ENCODE data around the gene EVPL. TPM values are rescaled to one million over a fixed set of nuclear protein-coding genes. Genes with fewer than 3 reads are reported as not detected.
"Not testable (repeated sequence)": the region's sequence is repeated elsewhere in the genome, so short reads cannot be mapped to it uniquely, and the experiment has no call there.

The EVPL gene
- total RNA-seq, 2 experiments from 2014 or later = 0.04 to 0.16 TPM

DNA sequence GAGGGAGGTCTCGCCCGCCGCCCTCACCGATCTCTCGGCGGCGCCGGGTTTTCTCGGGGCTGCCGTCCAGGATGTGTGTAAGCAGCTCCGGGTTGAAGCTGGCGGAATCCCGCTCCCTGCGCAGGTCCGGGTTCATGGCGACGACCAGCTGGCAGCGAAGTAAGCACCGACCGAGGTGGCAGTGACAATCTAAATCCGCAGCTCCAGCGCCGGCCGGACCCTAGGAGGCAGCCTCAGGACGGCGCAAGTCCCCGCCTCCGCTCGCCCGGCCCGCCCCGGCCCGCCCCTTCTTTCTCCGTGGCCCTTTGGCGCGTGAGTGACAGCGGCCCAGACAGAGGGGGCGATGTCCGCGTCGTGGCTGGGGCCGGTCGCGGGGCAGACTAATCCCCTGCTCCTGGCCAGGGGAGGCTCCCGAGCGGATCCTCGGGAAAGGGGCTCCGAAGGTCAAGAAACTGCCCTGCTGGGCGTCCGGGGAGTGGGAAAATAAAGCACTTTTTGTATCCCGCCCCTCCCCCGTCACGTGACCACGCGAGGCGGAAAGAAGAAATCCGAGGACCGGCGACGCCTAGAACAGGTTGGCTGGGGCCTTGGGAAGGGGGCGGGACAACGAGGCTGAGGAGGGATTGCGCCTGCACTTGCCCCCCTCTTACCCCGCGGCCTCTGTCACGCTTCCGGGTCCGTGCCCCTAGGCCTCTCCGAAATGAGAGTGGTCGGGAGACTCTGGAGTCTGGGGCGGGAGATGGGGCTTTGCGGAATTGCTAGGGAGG, 48.0 kb downstream of the EVPL start, which contains the start of the genes ACOX1 and TEN1:
Gene ACOX1, minus strand, starts transcription at position 229 of the 767 bp plus-strand sequence. Its CDS starts 93 bp downstream, at position 136.
Gene TEN1, plus strand, starts transcription at position 303 of the 767 bp plus-strand sequence. CDS start 6,953 bp downstream, outside the sequence.
- Mint-ChIP-seq H3K9me3 (ENCODE audit: low read depth) (no peaks in the 10 kb centered on the region), H3K27me3 (no peaks in the 10 kb centered on the region), H3K27ac (peak within 1 kb of the TSS; percentile 94), H3K36me3 (ENCODE audit: low read depth) (peaks cover 9% of the 10 kb centered on the region), H3K4me1 (peaks cover 30% of the 10 kb centered on the region), H3K4me3 (peak within 1 kb of the TSS; percentile 89)
- POLR2A ChIA-PET = interaction anchor here (0.6 to 1.1 kb wide), 2 partner anchors 101 to 187 kb away, joined by 3 read pairs; partner anchors contain the start of gene TRIM47
- ATAC-seq = peak; percentile 96
- DNase-seq = peak; percentile 98
- CTCF ChIA-PET = interaction anchor here (0.7 to 1.0 kb wide), 2 partner anchors 18 to 21 kb away, joined by 3 to 4 read pairs; partner anchors contain the start of gene CDK3
- intact Hi-C loops (cut with DNase I, micrococcal nuclease) = loop anchor here (1.0 to 5.0 kb wide), 17 partner anchors 26 to 758 kb away; partner anchors contain the start of genes FBF1 (in 2 of the 2), EXOC7 (in 1 of the 2), MFSD11 (in 1 of the 2) and RECQL5 (in 1 of the 2)

DNA sequence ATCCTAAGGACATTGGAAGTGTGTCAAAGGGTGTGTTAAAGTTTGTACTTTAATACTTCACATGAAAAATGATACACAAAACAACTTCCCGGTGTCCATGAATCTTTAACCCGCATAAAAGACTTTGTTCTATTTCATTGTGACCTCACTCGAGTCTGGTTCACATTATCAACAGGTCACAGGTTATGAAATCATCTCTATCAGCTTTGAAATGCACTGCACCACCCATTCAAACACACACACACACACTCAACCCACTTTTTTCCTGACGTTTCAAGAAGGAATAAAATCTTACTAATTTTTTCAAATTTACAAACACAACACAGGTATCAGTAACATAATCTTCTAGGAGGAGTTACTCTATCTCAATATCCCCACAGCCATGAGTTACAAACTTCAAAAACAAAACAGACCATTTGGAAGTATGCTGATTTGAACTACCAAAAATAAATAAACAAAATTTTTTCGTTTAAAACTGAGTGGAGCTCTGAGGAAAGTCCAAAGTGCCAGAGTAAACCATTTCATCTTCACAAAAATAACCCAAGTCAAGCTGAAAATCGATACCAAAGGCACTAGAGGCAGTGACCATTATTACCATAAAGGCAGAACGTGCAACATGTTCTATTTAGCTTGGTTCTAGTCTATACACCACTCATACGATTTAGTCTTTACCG, 50.8 kb downstream of the EVPL start:
- peak overlapping the region; percentile 10 for H3K27ac Mint-ChIP-seq

DNA sequence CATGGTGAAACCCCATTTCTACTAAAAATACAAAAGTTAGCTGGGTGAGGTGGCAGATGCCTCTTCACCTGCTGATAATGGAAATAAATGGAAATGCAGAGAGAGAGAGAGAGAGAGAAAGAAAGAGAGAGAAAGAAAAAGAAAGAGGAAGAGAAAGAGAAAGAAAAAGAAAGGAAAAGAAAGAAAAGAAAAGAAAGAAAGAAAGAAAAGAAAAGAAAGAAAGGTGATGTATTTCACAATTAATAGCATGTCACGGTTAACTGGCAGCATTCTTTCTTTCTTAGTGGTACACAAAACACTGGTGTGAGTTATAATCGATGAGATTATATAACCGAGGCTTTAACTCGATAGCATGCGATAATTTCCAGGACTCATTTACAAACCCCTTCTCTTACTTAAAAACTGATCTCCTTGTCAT, 51.3 kb downstream of the EVPL start:
- no peak for ATAC-seq
- no peak overlapping the region for H3K27ac Mint-ChIP-seq
- intact Hi-C loops (cut with DNase I, micrococcal nuclease) = loop anchor here in 1 of 2 experiments (5.0 kb wide), 1 partner anchor 762 kb away; the partner anchor contains the start of genes MFSD11 and SRSF2
- H3K4me1 Mint-ChIP-seq = peaks cover 28% of the 10 kb centered on the region
- ChIA-PET POLR2A (interaction anchor here (0.5 kb wide), 1 partner anchor 90 kb away, joined by 3 read pairs; no protein-coding TSS in a partner anchor), CTCF (no interaction called here)
- no peaks in the 10 kb centered on the region for H3K27me3 Mint-ChIP-seq
- no peaks in the 10 kb centered on the region for H3K9me3 Mint-ChIP-seq (ENCODE audit: low read depth)
- DNase-seq = no peak
- H3K36me3 Mint-ChIP-seq (ENCODE audit: low read depth) = peaks cover 14% of the 10 kb centered on the region
- H3K4me3 Mint-ChIP-seq = no peak overlapping the region

More for the DNA sequence above, 50.8 kb downstream of the EVPL start:
- Mint-ChIP-seq H3K9me3 (ENCODE audit: low read depth) (no peaks in the 10 kb centered on the region), H3K4me3 (peak overlapping the region; percentile 21), H3K4me1 (peaks cover 29% of the 10 kb centered on the region), H3K36me3 (ENCODE audit: low read depth) (peaks cover 12% of the 10 kb centered on the region), H3K27me3 (no peaks in the 10 kb centered on the region)
- CTCF ChIA-PET = interaction anchor here (0.6 kb wide), 1 partner anchor 222 kb away, joined by 4 read pairs; no protein-coding TSS in a partner anchor
- no peak for DNase-seq
- no peak for ATAC-seq
- intact Hi-C loops (cut with DNase I, micrococcal nuclease) = loop anchor here in 1 of 2 experiments (5.0 kb wide), 1 partner anchor 761 kb away; the partner anchor contains the start of genes MFSD11 and SRSF2
- POLR2A ChIA-PET = interaction anchor here (0.5 kb wide), 1 partner anchor 89 kb away, joined by 3 read pairs; no protein-coding TSS in a partner anchor

DNA sequence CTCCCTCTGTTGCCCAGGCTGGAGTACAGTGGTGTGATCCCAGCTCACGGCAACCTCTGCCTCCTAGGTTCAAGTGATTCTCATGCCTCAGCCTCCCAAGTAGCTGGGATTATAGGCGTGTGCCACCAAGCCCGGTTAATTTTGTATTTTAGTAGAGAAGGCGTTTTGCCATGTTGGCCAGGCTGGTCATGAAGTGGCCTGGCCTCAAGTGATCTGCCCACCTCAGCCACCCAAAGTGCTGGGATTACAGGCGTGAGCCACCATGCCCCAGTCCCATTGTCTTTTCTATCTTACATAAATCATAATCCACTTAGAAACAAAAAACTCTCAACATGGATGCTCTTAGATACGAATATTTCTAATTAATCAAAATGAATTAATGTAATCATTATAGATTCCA, 51.9 kb downstream of the EVPL start:
- POLR2A ChIA-PET, H3K4me3 Mint-ChIP-seq: not testable (repeated sequence)

DNA sequence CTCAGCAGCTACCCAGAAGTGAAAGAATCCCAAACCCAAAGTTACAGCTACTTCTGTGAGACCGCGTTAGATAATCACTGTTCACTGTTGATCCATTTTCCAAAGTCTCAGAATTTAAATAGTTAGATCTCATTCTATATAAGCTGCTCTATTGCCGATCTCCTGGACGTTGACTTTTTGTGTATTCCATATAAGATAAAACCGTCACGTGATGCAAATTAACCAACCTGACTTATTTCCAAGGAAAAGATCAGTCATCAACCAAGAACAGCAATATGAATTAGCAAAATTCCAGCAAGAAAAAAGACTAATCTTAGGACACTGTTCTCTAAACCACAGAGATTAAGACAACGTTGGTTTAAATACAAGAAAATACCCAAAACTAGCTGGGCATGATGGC, 56.5 kb downstream of the EVPL start:
- no peak for DNase-seq
- peaks cover 5% of the 10 kb centered on the region for H3K4me1 Mint-ChIP-seq
- no peak overlapping the region for H3K4me3 Mint-ChIP-seq
- intact Hi-C loops (cut with DNase I, micrococcal nuclease) = no loop called here
- POLR2A ChIA-PET = no interaction called here
- peaks cover 10% of the 10 kb centered on the region for H3K36me3 Mint-ChIP-seq (ENCODE audit: low read depth)
- CTCF ChIA-PET = interaction anchor here (0.6 to 1.0 kb wide), 2 partner anchors 8 to 338 kb away, joined by 3 read pairs; partner anchors contain the start of gene SMIM5
- no peaks in the 10 kb centered on the region for H3K27me3 Mint-ChIP-seq
- no peak overlapping the region for H3K27ac Mint-ChIP-seq
- ATAC-seq = no peak
- no peaks in the 10 kb centered on the region for H3K9me3 Mint-ChIP-seq (ENCODE audit: low read depth)

More for the DNA sequence above, 51.9 kb downstream of the EVPL start:
- H3K9me3 Mint-ChIP-seq (ENCODE audit: low read depth); ATAC-seq; H3K27ac Mint-ChIP-seq; DNase-seq; CTCF ChIA-PET; H3K27me3 Mint-ChIP-seq: not testable (repeated sequence)
- Mint-ChIP-seq H3K4me1 (peaks cover 22% of the 10 kb centered on the region), H3K36me3 (ENCODE audit: low read depth) (peaks cover 14% of the 10 kb centered on the region)
- intact Hi-C loops (cut with DNase I, micrococcal nuclease) = loop anchor here in 1 of 2 experiments (5.0 kb wide), 1 partner anchor 762 kb away; the partner anchor contains the start of genes MFSD11 and SRSF2

DNA sequence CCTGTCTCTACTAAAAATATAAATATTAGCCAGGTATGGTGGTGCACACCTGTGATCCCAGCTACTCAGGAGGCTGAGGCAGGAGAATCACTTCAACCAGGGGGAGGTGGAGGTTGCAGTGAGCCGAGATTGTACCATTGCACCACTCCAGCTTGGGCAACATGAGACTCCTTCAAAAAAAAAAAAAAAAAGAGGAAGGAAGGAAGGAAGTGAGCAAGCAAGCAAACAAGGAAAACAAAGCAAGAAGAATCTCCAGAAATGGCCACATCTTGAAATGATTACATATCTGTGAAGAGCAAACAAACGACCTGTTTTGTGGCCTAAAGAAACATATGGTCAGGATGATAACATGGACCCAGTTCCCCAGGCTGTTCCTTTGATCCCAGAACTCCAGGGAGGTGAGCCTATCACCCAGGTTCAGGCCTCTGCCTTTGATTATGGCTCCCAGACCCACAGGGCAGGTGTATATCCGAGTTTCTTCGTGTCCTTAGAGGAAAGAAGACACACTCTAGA, 57.0 kb downstream of the EVPL start:
- no peak for ATAC-seq
- Mint-ChIP-seq H3K4me1 (peaks cover 4% of the 10 kb centered on the region), H3K9me3 (ENCODE audit: low read depth) (no peaks in the 10 kb centered on the region), H3K4me3 (no peak overlapping the region), H3K36me3 (ENCODE audit: low read depth) (peaks cover 9% of the 10 kb centered on the region), H3K27me3 (no peaks in the 10 kb centered on the region), H3K27ac (no peak overlapping the region)
- CTCF ChIA-PET = interaction anchor here (0.6 to 1.0 kb wide), 3 partner anchors 8 to 428 kb away, joined by 3 read pairs; partner anchors contain the start of gene SMIM5
- DNase-seq = no peak
- POLR2A ChIA-PET = no interaction called here
- intact Hi-C loops (cut with DNase I, micrococcal nuclease) = no loop called here

DNA sequence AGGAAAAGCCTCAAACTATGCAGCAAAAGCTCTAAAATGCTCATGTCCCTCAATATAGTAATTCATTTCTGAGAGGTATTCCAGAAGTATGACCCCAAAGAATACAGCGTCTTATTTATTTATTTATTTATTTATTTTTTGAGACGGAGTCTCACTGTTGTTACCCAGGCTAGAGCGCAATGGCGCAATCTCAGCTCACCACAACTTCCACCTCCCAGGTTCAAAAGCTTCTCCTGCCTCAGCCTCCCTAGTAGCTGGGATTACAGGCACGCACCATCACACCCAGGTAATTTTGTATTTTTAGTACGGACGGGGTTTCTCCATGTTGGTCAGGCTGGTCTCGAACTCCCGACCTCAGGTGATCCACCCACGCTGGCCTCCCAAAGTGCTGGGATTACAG, 58.1 kb downstream of the EVPL start:
- H3K36me3 Mint-ChIP-seq (ENCODE audit: low read depth); ATAC-seq; H3K9me3 Mint-ChIP-seq (ENCODE audit: low read depth); intact Hi-C loops (cut with DNase I, micrococcal nuclease); H3K4me3 Mint-ChIP-seq; DNase-seq; H3K27me3 Mint-ChIP-seq; H3K27ac Mint-ChIP-seq; H3K4me1 Mint-ChIP-seq: not testable (repeated sequence)
- CTCF ChIA-PET = interaction anchor here (0.6 to 1.4 kb wide), 3 partner anchors 31 to 429 kb away, joined by 3 to 5 read pairs (median 3); no protein-coding TSS in a partner anchor
- POLR2A ChIA-PET = interaction anchor here (0.8 kb wide), 1 partner anchor 327 kb away, joined by 3 read pairs; no protein-coding TSS in a partner anchor

DNA sequence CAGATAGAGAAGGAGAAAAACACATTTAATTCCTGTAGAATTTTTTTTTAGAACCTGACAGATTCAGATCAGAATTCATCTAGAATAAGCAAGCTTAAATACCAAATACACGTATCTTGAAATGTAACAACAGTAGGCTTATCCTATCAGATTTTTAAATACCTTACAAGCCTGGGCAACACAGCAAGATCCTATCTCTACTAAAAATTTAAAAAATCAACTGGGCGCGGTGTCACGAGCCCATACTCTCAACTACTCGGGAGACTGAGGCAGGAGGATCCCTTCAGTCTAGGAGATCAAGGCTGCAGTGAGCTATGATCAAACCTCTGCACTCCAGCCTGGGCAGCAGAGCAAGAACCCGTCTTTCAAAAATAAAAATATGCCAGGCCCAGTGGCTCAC, 61.6 kb downstream of the EVPL start:
- ChIA-PET POLR2A (no interaction called here), CTCF (interaction anchor here (0.6 to 1.1 kb wide), 3 partner anchors 37 to 212 kb away, joined by 3 read pairs; no protein-coding TSS in a partner anchor)
- intact Hi-C loops (cut with DNase I, micrococcal nuclease) = no loop called here
- Mint-ChIP-seq H3K4me3 (no peak overlapping the region), H3K36me3 (ENCODE audit: low read depth) (peaks cover 3% of the 10 kb centered on the region), H3K27ac (no peak overlapping the region), H3K27me3 (no peaks in the 10 kb centered on the region), H3K4me1 (peaks cover 4% of the 10 kb centered on the region), H3K9me3 (ENCODE audit: low read depth) (no peaks in the 10 kb centered on the region)
- ATAC-seq (no peak), DNase-seq (no peak)

DNA sequence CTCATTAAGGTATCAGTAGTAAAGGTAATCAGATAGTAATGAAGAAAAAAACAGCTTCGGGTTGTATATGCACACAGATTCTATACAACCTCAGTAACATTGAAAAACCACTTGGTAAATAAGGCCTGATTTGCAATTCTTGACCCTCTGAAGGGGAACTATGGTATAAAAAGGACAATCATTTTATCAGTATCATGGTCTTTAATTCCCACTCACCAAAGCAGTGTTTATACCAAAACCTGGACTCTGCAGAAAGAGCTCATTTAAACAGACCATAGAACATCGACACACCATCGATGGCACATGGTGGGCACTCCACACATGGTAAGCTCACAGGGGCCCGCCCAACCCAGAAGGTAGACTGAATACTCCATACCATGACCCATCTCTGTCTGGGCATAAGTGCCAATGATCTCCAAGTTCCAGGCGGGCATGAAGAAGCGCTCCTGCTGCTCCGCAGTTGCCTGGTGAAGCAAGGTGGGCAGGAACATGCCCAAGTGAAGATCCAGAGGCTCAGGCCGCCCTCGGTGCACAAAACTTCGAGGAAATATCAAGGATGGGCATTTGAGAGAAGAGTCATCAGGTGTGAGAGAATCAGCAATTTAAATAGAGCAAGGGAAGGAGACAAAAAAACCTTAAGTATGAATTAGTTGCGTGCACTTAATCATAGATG, 67.1 kb downstream of the EVPL start:
- no peak overlapping the region for H3K4me3 Mint-ChIP-seq
- peaks cover 10% of the 10 kb centered on the region for H3K36me3 Mint-ChIP-seq (ENCODE audit: low read depth)
- DNase-seq (no peak), ATAC-seq (no peak)
- peaks cover 2% of the 10 kb centered on the region for H3K4me1 Mint-ChIP-seq
- no peaks in the 10 kb centered on the region for H3K9me3 Mint-ChIP-seq (ENCODE audit: low read depth)
- CTCF ChIA-PET = interaction anchor here (0.9 to 1.5 kb wide), 4 partner anchors 21 to 54 kb away, joined by 3 to 5 read pairs (median 4); no protein-coding TSS in a partner anchor
- H3K27ac Mint-ChIP-seq = no peak overlapping the region
- POLR2A ChIA-PET = no interaction called here
- no peaks in the 10 kb centered on the region for H3K27me3 Mint-ChIP-seq
- intact Hi-C loops (cut with DNase I, micrococcal nuclease) = no loop called here

DNA sequence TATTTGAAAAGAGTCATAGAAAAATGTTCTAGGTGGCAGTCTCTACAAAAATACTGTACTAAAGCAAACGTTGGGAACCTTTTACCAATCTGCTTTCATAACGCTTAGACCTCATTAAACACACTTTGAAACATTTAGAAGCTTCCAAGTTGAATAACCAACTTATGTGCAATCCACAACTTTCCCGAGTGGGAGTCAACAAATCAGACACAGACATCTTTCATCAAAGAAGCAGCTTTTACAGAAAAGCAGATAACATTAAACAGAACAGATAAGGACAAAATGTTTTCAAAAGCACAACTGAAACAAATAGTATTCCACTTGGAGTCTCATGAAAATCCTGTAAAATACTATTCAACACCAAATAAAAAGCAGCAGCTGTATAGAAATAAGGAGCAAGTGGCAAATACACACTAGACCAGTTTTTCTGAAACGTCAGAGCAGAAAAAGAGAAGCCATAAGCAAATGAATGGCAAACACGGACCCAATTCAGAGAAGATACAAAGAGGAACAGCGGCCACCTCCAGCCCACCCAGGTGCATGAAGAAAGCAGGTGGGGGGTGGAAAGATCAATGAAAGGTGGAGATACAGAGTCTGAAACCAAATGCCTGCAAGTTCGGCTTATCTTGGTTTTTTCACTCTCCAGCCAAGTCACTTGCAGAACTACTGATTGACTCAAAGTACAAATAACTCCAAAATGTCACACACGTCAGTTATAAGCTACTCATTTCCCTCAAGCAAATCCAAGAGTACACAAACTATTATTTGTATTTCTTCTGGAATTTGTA, 67.9 kb downstream of the EVPL start:
- no peak for ATAC-seq
- DNase-seq = no peak
- no peaks in the 10 kb centered on the region for H3K9me3 Mint-ChIP-seq (ENCODE audit: low read depth)
- POLR2A ChIA-PET = no interaction called here
- CTCF ChIA-PET = interaction anchor here (0.7 to 1.5 kb wide), 5 partner anchors 22 to 127 kb away, joined by 3 to 5 read pairs (median 3); no protein-coding TSS in a partner anchor
- H3K27me3 Mint-ChIP-seq = no peaks in the 10 kb centered on the region
- H3K36me3 Mint-ChIP-seq (ENCODE audit: low read depth) = peaks cover 10% of the 10 kb centered on the region
- no peak overlapping the region for H3K27ac Mint-ChIP-seq
- H3K4me3 Mint-ChIP-seq = no peak overlapping the region
- intact Hi-C loops (cut with DNase I, micrococcal nuclease) = no loop called here
- H3K4me1 Mint-ChIP-seq = peaks cover 2% of the 10 kb centered on the region

Measured in activated CD4-positive, alpha-beta T cell treated with anti-CD3 and anti-CD28 coated beads for 36 hours (primary cell).